GM12873 (cell line): ENCODE results near the gene ARAP1.

ENCODE experiments used
- CTCF ChIP-seq: IDR thresholded peaks from 2 replicates; pipeline ENCODE4 v1.5.1; 2012; ENCODE audit warnings: low read depth, mild to moderate bottlenecking, moderate library complexity, low read length, control low read depth; ENCODE audit not compliant: insufficient read depth; ENCODE audit errors: missing control alignments

Gene ARAP1

GRCh38 chr11:72773291-72773690 lies 21.1 kb upstream of the ARAP1 start:
- no peak for TF ChIP-seq CTCF

- no peak for TF ChIP-seq CTCF
Observed at GRCh38 chr11:72772059-72772458, 19.9 kb upstream of the ARAP1 start.

- no peak for TF ChIP-seq CTCF
Observed at GRCh38 chr11:72771507-72771906, 19.3 kb upstream of the ARAP1 start.

- no peak for TF ChIP-seq CTCF
Observed at GRCh38 chr11:72770799-72771198, 18.6 kb upstream of the ARAP1 start.

- TF ChIP-seq CTCF = no peak
Observed at GRCh38 chr11:72769680-72770079, 17.5 kb upstream of the ARAP1 start.

- TF ChIP-seq CTCF = no peak
Observed at GRCh38 chr11:72768581-72768980, 16.4 kb upstream of the ARAP1 start.

- TF ChIP-seq CTCF = no peak
Observed at GRCh38 chr11:72767203-72768062, 15.2 kb upstream of the ARAP1 start.
